Hematopoietic multipotent progenitor cell treated with erythropoietin and hydrocortisone succinate and interleukin-3 and kit ligand, for 6 days (in vitro differentiated cells): ENCODE data around the gene ATP10D.
"Not testable (repeated sequence)": the region's sequence is repeated elsewhere in the genome, so short reads cannot be mapped to it uniquely, and the experiment has no call there.

Experiments
- DNase-seq: peaks from one replicate; pipeline ENCODE4 v3.0.0-alpha.2; 2015

Gene ATP10D

DNA sequence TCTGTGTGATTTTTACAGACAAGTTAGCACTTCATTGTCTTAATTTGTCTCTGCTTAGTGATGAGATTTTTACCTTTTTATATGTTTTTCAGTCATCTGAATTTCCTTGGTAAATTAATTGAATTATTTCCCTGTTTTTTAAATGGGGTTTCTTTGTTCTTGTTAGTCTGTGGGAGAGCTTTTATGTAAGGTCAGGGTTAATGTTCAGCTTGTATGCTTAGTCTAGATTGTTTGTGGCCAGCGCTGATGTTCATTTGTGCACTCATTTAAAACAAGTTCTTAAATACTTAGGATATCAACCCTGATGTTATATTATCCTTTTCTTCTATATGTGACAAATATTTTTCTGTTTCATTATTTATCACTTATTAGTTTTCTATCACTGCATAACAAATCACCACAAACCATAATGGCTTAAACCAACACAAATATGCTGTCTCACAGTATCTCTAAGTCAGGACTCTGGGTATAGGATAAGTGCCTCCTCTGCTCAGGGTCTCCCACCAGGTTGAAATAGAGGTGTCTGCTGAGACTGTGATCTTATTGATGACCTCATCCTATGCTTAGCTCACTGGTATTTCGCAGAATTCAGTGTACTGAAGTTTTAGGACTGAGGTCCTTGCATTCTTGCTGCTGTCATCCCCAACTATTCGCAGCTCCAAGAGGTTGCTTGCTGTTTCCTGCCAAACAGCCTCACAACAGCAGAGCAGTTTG lies 53.2 kb downstream of the ATP10D start:
- no peak for DNase-seq

DNA sequence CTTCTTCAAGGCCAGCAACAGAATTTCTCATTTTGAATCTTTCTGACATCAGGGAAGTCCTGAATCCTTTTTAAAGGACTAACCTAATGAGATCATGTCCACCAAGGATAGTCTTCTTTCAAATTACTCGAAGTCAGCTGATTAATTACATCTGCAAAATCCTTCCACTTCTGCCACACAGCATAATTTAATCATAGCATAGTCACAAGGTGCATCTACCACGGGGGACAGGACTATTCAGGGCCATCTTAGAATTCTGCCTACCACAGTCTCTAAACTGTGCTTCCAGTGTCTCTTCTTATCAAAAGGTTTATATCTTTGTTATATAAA lies 53.7 kb downstream of the ATP10D start:
- DNase-seq, result no peak

DNA sequence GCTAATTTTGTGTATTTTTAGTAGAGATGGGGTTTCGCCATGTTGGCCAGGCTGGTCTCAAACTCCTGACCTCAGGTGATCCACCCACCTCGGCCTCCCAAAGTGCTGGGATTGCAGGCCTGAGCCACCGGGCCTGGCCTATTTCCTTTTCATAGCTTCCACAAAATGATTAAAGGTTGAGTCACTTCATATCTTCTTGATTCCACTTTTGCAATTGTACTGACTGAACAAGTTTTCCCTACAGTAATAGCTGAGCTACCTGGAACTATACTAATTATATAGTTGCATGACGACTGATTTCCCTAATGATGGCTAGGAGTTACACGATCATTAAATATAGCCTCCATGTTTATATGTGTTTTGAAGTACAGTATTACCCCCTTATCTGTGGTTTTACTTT lies 57.6 kb downstream of the ATP10D start:
- not testable (repeated sequence) for DNase-seq

DNA sequence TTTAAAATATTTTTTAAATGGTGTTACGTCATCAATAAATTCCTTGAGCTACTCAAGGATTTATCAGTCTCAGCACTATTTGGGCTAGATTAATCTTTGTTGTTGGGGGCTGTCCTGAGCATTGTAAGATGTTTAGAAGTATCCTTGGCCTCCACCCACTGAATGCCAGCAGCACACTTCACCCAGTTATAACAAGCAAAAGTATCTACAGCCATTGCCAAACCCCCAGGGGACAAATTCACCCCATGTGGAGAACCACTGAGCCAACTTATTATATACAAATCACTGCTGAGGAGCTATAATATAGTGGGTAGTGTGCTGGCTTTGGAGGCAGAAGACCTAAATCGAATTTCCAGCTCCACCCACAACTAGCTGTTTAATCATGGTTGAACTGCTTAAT lies 58.3 kb downstream of the ATP10D start:
- no peak for DNase-seq

DNA sequence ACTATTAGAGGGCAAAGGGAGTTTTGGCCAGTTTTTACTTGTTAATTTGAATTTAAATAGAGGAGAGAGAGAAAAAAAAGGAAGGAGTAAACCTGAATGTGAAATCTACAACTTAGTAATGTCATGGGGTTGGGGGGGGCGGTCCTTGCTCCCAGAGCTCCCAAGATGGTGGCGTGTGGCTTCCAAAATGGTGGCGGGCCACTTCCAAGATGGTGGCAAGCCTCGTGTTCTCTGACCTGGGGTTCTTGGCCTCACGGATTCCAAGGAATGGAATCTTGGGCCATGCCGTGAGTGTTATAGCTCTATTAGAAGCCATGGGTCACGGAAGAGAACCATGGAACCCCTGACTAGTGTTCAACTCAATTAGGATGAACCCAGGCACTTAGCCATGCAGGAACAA lies 65.3 kb downstream of the ATP10D start:
- not testable (repeated sequence) for DNase-seq

DNA sequence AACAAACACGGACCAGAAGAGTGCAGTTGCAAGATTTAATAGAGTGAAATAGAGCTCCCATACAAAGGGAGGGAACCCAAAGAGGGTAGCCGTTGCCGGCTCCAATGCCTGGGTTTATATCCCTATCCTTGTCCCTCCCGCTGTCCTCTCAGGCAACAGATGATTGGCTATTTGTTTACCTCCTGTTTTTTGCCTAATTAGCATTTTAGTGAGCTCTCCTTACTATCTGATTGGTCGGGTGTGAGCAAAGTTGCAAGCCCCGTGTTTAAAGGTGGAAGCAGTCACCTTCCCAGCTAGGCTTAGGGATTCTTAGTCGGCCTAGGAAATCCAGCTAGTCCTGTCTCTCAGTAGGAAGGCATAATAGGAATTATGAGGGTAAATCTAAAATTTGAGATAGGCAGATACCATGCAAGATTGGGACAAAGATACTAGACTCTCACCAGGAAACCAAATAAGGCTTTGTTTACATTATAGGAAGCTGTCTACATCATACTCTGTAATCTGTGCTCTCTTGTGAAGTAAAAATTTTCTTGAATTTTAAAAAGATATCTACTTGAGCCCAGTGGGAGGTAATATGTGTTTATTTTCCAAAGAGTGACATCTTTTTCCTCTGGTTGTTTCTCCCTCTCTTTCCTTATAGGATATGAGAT lies 65.9 kb downstream of the ATP10D start:
- DNase-seq, result no peak

DNA sequence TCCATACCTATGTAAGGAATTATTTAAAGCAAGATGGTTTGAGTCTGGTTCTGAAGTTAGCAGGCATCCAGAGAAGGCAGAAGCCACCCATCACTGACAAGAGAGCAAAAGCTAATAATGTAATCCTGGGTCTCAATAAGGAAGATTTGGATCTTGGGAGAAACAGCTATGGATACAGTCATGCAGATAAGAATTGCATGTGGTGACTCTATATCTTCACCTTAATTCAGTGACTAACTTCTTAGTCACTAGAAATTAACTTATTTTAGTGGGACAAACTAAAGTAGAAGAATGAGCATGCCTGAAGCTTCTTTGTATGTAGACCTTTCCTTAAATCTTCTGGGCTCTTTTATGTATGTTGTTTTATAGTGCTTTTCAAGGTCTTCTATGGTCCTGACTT lies 66.6 kb downstream of the ATP10D start:
- no peak for DNase-seq

DNA sequence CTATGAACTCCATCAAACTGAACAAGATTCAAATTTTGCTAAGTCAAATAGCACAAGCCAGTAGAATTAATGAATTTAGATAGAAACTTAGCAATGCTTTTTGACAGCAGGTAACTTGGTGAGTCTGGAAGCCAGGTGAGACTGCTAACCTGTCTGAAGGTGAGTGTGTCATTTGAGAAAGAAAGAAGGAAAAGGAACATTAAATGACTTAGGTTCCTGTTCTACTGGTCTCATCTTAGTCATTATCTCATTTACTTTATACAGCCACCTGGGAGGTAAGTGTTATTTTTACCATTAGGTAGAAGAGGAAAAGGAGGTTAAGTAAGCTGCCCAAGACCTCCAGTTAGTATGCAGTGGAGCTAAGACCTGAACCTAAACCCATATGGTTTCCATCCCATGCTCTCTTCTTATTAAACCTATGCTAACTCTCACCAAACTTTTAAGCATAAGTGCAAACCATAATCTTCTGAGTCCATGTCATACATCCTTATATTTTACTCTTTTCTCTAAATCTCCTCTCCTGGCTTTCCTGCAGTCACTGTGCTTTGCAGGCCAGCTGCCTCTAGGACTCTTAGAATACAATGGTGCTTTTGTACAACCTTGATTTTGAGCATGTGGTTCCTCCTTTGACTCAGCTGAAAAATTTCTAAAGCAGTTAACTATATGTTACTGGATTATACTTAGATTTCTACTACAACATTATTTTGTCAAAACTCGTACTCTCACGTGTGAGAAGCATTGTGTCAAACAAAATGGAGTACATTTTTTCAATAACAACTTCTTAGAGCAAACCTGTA lies 68.5 kb downstream of the ATP10D start:
- DNase-seq, result no peak

DNA sequence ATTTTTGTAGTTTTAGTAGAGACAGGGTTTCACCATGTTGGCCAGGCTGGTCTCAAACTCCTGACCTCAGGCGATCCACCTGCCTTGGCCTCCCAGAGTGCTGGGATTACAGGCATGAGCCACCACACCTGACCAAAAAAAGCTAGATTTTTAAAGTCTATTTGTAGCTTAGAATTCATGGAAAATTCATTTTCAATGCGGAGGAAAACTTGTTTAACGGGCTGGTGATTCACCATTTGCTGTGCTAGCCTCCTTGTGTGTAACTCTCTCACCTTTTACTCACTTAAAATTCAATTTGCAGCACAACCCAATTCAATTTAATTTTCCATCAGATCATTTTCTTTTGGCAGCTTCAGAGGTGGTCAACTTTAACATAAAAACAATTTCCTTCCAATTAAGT lies 70.8 kb downstream of the ATP10D start:
- DNase-seq, result not testable (repeated sequence)

DNA sequence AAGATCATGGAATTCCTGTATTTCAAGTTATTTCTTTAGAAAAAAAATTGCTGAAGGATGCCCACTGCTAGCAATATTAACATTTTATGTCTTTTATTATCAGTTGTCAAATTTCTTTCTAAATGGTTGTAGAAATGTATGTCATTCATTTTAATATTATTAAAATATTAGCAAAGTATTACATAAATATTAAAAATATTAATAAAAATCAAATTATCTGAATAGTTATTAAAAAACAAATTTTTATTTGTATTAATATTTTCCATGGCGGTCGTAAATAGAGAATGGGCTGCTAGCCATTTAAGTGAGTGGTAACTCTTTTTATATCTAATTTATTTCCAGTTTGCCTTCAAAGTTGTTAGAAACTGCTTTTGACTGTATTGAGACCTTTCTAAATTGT lies 72.2 kb downstream of the ATP10D start:
- no peak for DNase-seq

DNA sequence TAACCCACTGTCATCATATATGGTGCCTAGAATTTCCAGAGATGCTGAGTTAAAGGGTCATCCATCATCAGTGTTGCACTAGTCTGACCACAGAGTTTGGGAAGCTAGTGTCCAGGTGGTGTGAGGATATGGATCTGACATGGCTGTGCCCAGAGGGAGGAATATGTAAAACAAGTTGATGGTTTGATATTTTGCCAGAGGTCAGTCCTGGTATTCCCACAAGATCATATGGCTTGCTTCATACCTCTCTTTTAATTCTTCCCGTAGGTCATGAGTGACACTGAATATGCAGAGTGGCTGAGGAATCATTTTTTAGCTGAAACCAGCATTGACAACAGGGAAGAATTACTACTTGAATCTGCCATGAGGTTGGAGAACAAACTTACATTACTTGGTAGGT lies 75.6 kb downstream of the ATP10D start:
- no peak for DNase-seq

DNA sequence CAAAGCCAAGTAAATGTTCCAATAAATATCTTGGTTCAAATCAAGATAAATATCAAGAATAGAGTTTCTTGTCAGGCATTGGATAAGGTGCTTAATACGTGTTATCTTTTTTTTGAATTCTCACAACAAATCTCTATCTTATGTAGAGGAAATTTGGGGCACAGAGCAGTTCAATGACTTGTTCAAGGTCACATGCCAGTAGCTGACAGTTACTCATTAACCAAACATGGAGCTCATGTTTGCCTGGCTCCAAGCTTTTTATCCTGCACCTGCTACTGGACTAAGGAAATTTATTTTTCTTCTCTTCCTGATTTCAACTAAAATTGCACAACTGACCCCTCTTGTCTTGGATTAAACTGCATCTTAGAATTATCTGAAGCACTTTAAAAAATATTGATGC lies 76.3 kb downstream of the ATP10D start:
- DNase-seq, result no peak

DNA sequence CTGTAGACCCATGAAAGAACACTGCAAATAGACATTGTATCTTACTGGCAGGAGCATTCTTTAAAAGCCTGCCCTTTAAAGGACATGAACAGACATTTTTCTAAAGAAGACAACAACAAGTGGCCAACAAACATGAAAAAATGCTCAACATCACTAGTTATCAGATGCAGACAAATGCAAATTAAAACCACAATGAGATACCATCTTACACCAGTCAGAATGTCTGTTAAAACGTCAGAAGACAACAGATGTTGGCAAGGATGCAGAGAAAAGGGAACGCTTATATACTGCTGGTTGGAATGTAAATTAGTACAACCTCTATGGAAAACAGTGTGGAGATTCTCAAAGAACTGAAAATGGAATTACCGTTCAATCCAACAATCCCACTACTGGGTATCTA lies 77.2 kb downstream of the ATP10D start:
- DNase-seq, result peak; percentile 48

DNA sequence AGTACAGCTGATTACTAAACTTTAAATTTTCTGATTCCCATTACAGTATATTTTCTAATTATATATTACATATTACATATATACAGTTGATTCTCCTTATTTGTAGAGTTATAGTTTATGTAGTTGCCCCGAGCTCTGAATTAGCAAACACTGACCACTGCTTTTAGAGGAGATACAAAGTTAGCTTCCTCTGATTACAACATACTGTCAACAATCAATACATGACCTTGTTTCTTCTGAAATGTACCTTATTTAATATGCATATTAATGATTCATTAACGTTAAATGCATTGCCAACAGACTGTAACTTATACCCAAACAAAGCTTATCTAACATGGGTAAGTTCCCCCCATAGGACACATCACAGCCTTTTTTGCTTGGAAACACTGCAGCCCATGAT lies 81.5 kb downstream of the ATP10D start:
- no peak for DNase-seq

DNA sequence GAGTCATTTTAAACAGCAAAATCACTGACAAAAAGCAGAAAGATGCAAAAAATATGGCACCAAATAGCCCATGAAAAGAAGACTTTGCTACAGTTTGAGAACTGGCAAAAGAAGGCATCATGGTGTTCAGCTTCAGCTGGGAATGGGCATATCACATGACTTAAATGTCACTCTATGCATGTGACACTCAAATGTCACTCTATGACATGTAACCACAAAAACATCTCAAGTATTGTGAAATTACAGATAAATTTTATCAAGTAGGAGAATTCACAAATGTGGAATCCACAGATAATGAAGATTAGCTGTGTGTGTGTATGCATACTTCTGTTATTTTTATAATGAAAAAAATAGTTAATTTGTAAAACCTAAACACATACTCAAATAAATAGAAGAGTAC lies 81.9 kb downstream of the ATP10D start:
- DNase-seq, result peak; percentile 63

DNA sequence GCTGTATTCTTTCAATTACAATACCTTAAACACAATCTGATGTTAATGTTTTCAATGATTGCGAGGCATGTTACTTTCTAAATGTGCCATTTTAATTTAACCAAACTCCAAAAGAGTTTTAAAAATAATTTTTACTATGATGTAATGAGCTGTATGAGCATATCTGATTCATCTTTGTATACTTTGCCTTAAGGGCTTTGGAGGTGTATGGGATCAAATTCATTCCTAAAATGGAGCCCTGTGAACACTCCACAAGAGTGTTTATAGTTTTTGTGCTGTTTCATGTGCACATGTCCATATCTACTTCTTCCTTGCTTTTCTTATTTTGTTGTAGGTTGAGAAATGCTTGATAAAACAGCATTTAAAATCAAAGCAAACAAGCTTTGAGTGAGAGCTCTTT lies 82.4 kb downstream of the ATP10D start:
- no peak for DNase-seq

DNA sequence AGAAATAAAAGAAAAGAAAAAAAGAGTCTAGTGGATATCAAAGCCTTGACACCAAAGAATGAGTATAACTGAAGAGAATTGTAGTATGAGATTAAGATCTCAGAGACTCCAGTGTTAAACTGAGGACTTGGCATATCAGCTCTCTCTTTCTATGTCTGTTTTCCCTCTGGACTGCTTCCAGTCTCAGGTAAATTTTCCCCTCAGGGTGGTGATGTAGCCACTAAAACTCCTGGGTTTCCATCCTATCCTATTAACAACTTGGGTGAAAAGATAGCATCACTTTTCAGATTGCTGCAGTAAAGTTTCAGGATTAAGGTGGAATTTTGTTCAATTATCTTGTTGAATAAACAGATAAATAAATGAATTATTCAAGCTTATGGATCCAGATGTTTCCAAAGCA lies 85.7 kb downstream of the ATP10D start:
- no peak for DNase-seq

DNA sequence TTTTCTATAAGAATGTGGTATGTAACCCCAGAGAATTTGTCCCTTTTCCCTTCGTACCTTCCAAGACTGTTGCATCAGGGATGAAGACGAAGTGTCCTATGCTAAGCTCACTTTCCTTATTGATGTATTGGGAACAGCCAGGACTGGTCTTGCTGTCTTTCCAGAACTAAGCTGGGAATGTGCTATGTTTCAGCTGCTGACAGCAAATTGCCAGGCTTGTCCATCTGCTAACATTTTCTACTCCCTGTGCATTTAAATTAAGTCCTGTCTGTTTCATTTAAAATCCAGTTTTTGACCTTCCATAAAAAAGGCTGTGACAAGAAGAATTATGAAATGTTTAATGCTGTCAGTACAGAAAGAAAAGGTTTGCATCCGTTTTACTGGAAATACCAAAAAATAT lies 87.9 kb downstream of the ATP10D start:
- DNase-seq, result no peak

DNA sequence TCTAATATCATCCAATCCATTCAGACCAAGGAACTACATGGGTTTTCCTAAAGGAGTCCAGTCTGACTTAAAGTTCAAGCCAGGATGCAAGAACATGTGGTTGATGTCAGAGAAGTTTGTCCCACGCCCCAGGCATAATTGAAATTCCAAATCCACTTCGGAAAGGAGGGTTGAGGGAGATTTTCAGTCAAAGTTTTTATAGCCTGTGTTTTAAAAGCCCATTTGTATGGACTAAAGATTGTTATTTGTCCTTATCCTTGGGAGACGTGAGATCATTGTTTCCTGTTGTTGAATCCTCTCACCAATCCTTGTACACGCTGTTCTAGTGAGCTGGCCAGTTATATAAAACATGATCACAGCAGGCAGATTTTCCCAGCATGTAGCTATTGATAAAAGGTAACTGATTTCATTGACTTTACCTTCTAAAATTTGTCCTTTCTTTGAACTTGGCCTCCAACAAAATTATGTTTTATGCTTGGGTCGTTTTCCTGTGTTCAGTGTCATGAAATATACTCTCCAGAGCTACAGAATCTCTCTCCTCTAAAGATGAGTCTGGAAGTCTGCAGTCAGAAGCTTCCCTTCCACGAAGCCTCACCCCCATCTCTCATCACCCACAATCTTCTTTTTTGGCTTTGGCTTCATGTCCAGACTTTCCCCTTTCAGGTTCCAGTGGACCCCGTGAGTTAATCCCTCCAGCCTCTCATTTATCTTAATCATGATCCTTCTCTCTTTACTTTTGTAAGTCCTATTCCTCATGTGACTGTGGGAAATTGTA lies 92.9 kb downstream of the ATP10D start:
- DNase-seq, result no peak

DNA sequence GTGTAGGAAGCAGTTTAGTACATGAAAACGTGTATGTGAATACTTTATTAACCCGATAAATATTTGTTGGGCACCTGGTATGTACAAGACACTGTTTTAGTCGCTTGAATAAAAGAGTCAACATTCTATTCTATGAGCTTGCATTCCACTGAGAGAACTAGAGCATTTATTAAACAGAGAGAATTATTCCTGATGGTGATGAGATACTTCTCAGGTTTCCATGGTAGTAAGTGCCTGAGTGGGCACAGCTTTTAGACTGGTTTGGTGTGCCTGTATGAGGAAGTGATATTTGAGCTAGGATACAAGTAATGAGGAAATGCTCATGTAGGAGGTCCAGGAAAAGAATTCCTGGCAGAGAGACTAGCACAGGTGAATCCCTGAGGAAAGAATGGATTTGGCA lies 94.2 kb downstream of the ATP10D start:
- no peak for DNase-seq

DNA sequence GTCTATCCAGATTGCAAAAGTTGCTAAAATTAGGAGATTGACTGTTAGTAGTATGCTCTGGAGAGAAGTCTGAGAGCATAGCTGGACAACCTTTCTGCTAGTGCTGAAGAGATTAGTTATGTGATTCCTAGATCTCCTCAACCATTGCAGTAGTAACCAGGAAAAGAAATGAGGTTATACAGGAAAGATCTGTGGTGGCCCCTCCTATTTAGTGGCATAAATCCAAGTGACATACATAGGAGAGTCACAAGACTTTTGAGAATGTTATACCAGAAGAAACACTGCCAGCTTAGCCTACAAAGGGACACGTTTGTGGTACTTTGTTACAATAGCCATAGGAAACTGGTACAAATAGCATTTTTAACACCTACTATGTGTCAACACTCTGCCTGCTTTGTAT lies 105.2 kb downstream of the ATP10D start:
- DNase-seq, result no peak

DNA sequence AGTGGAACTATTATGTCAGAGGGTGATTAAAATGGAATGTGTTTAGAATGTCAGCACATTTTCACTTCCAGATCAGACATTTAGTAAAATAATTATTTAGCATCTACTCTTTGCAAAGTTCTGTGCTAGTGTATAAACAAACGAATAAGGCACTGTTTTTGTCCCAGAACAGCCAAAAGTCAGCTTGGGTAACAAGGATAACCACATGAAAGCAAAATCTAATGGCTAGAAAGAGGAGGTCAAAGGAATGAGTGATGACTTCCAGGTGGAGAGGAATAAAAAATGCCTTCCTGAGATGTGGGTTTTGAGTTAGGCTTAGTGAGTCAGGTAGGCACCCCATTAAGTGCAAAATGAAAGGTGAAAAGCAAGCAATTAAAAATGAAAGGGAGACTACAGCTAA lies 112.6 kb downstream of the ATP10D start:
- DNase-seq, result no peak

DNA sequence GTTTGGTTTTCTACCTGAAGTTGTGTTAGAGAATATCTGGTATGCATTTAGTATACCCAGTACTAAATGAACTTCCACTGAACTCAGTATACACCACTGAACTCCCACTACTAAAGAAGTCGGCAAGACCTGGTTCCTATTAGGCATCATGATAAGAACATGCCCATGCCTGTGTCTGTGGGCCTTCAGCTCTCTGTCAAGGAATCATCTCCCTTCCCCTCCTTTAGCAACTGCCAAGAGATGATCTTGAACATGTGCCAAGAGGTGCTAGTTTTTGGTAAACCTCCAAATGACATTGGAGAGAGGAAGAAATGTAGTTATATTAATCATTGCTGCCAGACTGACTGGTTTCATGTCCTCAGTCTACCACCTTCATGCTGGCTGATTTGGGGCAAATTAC lies 113.2 kb downstream of the ATP10D start:
- peak; percentile 2 for DNase-seq

DNA sequence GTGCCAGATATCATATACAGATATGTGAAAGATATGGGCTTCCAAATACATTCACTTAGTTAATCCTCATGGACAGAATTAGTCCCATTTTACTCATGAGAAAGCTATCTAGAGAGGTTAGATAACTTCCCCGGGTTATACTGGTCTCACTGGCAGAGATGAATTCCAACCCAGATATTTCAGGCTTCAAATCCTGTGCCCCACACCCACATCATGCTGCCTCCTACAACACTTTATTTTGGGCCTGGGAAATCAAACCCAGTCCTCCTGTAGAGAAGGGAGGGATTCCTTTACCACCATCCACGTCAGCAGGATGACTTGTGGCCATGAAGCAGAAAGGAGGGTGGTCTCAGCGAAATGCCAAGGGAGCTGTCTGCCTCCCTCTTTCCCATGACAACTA lies 113.8 kb downstream of the ATP10D start:
- no peak for DNase-seq
